ENCODE data around the gene KRT86. TPM values are rescaled to one million over a fixed set of nuclear protein-coding genes. Genes with fewer than 3 reads are reported as not detected.

Gene KRT86
- total and polyA plus RNA-seq, 2 donors (not counting 1 experiment from before 2014, with no cell fraction given): not detected

DNA sequence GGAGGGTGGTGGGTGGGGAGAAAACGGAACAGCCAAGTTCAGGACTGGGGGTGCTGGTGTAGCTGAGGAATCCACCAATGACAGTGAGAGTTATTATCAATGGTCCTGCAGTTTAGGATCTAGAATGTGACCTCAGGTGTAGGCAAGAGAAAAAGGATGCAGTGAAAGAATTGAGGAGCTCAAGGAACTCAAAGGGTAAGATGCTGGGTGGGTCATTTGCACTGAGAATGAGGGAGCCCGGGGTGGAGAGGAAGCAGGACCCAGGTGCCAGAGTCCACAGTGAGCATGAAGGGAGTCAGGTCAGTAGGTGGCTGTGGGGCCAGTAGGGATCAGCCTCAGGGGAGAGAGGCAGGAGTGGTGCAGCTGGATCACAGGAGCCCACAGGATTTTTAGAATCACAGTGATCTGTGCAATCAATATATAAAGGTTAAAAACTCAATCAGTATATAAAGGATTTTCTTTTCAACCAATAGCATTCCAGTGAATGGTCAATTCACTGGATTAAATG is 44.6 kb upstream of the KRT86 start:
- Histone ChIP-seq H3K4me1 (ENCODE audit: control insufficient read depth in 2 of 2, insufficient read depth in 2 of 2, low read length in 2 of 2) (no peaks in the 10 kb centered on the region), H3K9me3 (ENCODE audit: control extremely low read depth in 1 of 3, control insufficient read depth in 2 of 3, insufficient read depth in 1 of 3, low read length in 2 of 3) (no peaks in the 10 kb centered on the region), H3K27ac (ENCODE audit: low read length in 2 of 2) (no peak overlapping the region), H3K36me3 (replicated peaks in 1 of 2; ENCODE audit: control extremely low read depth in 1 of 2, control insufficient read depth in 1 of 2, extremely low read depth in 1 of 2, insufficient read depth in 2 of 2, low read length in 1 of 2) (no peaks in the 10 kb centered on the region), H3K9ac (ENCODE audit: low read length) (no peak overlapping the region), H4K20me1 (ENCODE audit: control insufficient read depth, insufficient read depth, low read length, poor library complexity, severe bottlenecking) (no peaks in the 10 kb centered on the region), H2AFZ (ENCODE audit: insufficient read depth, low read depth, low read length, poor library complexity, severe bottlenecking) (no peak overlapping the region), H3K4me2 (replicated peaks; ENCODE audit: low read depth, low read length, poor library complexity, severe bottlenecking) (no peak overlapping the region), H3K4me3 (ENCODE audit: control extremely low read depth in 1 of 5, extremely low read depth in 1 of 5, insufficient read depth in 1 of 5, low read depth in 2 of 5, low read length in 4 of 5) (no peak overlapping the region), H3K27me3 (replicated peaks in 1 of 4; ENCODE audit: control extremely low read depth in 1 of 4, control insufficient read depth in 3 of 4, insufficient read depth in 4 of 4, low read length in 3 of 4) (peaks cover 0 to 32% (median 3%) of the 10 kb centered on the region in 4 experiments), H3K79me2 (ENCODE audit: control insufficient read depth, insufficient read depth, low read length) (no peaks in the 10 kb centered on the region)
- TF ChIP-seq, protein P1, sequence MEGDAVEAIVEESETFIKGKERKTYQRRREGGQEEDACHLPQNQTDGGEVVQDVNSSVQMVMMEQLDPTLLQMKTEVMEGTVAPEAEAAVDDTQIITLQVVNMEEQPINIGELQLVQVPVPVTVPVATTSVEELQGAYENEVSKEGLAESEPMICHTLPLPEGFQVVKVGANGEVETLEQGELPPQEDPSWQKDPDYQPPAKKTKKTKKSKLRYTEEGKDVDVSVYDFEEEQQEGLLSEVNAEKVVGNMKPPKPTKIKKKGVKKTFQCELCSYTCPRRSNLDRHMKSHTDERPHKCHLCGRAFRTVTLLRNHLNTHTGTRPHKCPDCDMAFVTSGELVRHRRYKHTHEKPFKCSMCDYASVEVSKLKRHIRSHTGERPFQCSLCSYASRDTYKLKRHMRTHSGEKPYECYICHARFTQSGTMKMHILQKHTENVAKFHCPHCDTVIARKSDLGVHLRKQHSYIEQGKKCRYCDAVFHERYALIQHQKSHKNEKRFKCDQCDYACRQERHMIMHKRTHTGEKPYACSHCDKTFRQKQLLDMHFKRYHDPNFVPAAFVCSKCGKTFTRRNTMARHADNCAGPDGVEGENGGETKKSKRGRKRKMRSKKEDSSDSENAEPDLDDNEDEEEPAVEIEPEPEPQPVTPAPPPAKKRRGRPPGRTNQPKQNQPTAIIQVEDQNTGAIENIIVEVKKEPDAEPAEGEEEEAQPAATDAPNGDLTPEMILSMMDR (IDR thresholded peaks at IDR 0.05): no peak
- TF ChIP-seq EZH2 (IDR thresholded peaks at IDR 0.05; ENCODE audit: borderline replicate concordance, insufficient read depth, low read depth, low read length, poor library complexity, severe bottlenecking): no peak
- POLR2A ChIA-PET: no interaction called here
- intact Hi-C loops (cut with micrococcal nuclease): no loop called here
- Mint-ChIP-seq H3K27ac (no peak overlapping the region), H3K27me3 (peaks cover 47% of the 10 kb centered on the region), H3K9me3 (ENCODE audit: insufficient read depth) (no peaks in the 10 kb centered on the region), H3K4me3 (no peak overlapping the region), H3K4me1 (no peaks in the 10 kb centered on the region)
- DNase-seq (no peak), ATAC-seq (ENCODE audit: low read depth) (no peak)
- CTCF ChIA-PET: interaction anchor here (1.0 kb wide), 1 partner anchor 10 kb away, joined by 4 read pairs; no protein-coding TSS in a partner anchor
- WGBS (ENCODE audit: insufficient coverage): 90% methylated on average over 2 of the region's 2 CpGs

DNA sequence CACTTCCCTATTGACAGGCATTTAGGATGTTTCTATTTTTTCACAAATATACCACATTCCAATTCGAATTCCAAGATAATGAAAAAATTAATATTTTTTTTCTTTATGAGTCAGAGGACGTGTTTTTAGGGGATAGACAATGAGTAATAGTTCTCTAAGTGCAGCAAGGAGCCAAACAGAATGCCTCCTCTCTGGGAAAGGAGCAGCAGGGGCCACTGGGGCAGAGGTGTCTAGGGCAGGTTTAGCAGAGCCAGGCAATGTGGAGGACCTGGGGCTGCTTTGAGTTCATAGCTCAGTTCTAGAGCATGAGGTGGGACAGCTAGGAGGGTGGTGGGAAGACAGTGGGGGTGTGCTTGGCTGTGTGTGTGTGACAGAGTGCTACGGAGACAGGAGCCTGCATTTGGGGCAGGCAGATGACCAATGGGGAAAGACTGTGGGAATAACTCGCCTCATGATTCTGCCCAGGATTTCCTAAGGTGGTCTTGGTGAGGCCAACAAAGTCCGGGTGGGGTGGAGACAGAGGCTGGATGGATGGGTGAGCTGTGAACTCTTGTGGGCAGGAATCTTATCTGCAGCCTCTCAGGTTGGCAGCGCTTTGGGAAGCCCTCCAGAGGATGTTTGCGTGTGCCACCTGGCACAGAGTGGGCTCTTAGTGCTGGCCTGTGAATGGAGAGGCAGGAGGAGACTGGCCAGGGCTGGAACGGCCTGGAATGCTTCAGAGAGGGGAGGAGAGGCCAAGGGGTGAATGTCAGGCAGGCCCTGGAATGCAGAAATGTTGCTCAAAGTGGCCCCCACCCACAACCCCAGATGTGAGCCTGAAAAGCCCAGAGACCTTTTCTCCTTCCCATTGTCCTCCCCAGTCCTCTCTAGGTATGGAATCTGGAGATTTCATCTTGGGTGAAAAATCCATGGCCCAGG is 43.8 kb upstream of the KRT86 start:
- Mint-ChIP-seq H3K4me1 (no peaks in the 10 kb centered on the region), H3K9me3 (ENCODE audit: insufficient read depth) (no peaks in the 10 kb centered on the region), H3K4me3 (no peak overlapping the region), H3K27ac (no peak overlapping the region), H3K27me3 (peaks cover 47% of the 10 kb centered on the region)
- Histone ChIP-seq H3K9me3 (ENCODE audit: control extremely low read depth in 1 of 3, control insufficient read depth in 2 of 3, insufficient read depth in 1 of 3, low read length in 2 of 3) (peaks cover 0 to 3% (median 0%) of the 10 kb centered on the region in 3 donors), H3K36me3 (replicated peaks in 1 of 2; ENCODE audit: control extremely low read depth in 1 of 2, control insufficient read depth in 1 of 2, extremely low read depth in 1 of 2, insufficient read depth in 2 of 2, low read length in 1 of 2) (no peaks in the 10 kb centered on the region), H3K9ac (ENCODE audit: low read length) (no peak overlapping the region), H3K27ac (ENCODE audit: low read length in 2 of 2) (no peak overlapping the region), H3K79me2 (ENCODE audit: control insufficient read depth, insufficient read depth, low read length) (no peaks in the 10 kb centered on the region), H2AFZ (ENCODE audit: insufficient read depth, low read depth, low read length, poor library complexity, severe bottlenecking) (no peak overlapping the region), H3K4me3 (ENCODE audit: control extremely low read depth in 1 of 5, extremely low read depth in 1 of 5, insufficient read depth in 1 of 5, low read depth in 2 of 5, low read length in 4 of 5) (no peak overlapping the region), H3K27me3 (replicated peaks in 1 of 4; ENCODE audit: control extremely low read depth in 1 of 4, control insufficient read depth in 3 of 4, insufficient read depth in 4 of 4, low read length in 3 of 4) (peaks cover 0 to 32% (median 3%) of the 10 kb centered on the region in 4 experiments), H3K4me2 (replicated peaks; ENCODE audit: low read depth, low read length, poor library complexity, severe bottlenecking) (no peak overlapping the region), H3K4me1 (ENCODE audit: control insufficient read depth in 2 of 2, insufficient read depth in 2 of 2, low read length in 2 of 2) (no peaks in the 10 kb centered on the region), H4K20me1 (ENCODE audit: control insufficient read depth, insufficient read depth, low read length, poor library complexity, severe bottlenecking) (no peaks in the 10 kb centered on the region)
- 70% methylated on average over 6 of the region's 8 CpGs for WGBS (ENCODE audit: insufficient coverage)
- ATAC-seq (ENCODE audit: low read depth): no peak
- intact Hi-C loops (cut with micrococcal nuclease): no loop called here
- TF ChIP-seq, protein P1 (IDR thresholded peaks at IDR 0.05): no peak
- no peak for TF ChIP-seq EZH2 (IDR thresholded peaks at IDR 0.05; ENCODE audit: borderline replicate concordance, insufficient read depth, low read depth, low read length, poor library complexity, severe bottlenecking)
- ChIA-PET POLR2A (no interaction called here), CTCF (interaction anchor here (1.0 kb wide), 1 partner anchor 11 kb away, joined by 4 read pairs; no protein-coding TSS in a partner anchor)
- no peak for DNase-seq
